SKM-1 (cell line): ENCODE results near the gene BBC3.
"Not testable (repeated sequence)": the region's sequence is repeated elsewhere in the genome, so short reads cannot be mapped to it uniquely, and the experiment has no call there.

ENCODE experiments used
- DNase-seq: peaks from one replicate; lab custom pipeline; 2025; ENCODE audit not compliant: unreplicated experiment; lab: John Stamatoyannopoulos, UW

Gene BBC3

DNA sequence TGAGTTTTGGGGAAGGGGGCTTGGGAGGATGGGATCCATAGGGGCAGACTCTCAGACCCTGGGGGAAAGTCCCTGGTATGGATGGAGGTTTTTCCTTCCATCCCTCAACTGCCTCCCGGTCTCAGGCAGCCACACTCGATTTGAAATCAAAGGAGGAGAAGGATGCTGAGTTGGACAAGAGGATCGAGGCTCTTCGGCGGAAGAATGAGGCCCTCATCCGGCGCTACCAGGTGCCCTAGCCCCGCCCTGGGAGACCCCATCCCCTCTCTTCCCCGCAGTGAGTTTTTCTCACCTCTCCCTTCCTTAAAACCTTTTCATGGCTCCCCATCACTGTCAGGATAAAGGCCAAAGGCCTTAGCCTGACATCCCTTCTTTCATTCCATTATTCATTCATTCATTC lies 27.4 kb upstream of the BBC3 start:
- DNase-seq = no peak

DNA sequence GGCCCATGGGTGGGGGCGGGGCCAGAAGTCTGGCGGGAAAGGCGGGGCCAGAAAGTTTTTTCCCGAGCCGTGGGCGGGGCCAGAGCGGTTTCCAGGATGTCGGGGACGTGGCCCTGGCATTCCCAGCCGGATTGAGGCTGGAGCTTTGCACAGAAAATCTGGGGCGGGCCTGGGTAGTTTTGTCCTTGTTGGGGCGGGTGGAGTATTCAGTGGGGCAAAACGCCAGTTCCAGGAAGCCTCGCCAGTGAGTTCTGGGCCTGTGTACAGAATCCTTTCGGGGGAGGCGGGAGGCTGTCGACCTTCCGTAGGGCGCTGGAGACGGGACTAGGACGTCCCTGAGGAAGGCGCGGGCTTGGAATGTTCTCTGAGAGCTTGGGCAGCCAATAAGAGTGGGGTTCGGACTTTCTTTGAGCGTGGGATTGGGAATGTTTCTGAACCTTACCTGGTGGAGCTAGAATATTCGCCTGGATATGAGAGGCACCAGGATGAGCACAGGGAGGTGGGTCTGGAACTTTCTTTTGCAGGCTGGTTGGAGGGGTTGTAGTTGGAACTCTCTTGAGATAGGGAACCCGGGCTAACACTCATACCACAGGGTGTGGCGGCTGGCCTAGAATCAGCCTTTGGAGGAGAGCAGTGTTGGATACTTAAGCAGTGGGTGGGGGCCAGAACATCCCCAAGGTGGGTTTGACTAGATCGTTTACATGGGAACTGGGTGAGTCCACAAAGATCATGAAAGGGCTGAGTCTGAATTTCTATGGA lies 26.6 kb upstream of the BBC3 start:
- DNase-seq = no peak

DNA sequence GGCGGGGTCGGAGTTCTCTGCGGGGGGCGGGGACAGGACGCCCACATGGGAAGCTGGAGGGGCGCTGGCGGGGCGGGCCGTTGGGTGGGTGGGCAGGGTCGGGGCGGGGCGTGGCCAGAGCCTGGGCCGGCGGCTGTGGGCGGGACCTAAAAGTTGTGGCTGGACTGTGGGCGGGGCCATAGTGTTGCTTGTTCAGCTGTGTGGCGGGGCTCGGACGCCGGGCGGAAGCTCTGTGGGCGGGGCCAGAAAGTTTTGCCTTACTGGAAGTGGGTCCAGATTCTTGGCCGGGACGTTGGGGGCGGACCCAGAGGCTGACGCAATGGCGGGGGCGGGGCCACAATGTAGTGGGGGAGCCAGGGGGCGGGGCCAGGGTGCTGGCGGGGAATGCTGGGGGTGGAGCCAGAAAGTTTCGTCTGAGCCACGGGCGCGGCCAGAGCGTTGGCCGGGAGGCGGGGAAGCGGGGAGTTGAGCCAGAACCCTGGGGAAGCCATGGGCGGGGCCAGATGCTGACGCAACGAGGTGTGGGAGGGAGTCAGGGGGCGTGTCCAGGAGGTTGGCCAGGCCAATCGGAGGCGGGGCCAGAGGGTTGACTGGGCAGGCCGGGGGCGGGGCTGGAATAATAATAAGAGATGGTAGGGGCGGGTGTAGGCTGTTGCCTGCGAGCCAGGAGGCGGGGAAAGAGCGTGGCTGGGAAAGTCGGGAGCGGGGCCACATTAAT lies 25.9 kb upstream of the BBC3 start:
- peak; percentile 94 for DNase-seq

DNA sequence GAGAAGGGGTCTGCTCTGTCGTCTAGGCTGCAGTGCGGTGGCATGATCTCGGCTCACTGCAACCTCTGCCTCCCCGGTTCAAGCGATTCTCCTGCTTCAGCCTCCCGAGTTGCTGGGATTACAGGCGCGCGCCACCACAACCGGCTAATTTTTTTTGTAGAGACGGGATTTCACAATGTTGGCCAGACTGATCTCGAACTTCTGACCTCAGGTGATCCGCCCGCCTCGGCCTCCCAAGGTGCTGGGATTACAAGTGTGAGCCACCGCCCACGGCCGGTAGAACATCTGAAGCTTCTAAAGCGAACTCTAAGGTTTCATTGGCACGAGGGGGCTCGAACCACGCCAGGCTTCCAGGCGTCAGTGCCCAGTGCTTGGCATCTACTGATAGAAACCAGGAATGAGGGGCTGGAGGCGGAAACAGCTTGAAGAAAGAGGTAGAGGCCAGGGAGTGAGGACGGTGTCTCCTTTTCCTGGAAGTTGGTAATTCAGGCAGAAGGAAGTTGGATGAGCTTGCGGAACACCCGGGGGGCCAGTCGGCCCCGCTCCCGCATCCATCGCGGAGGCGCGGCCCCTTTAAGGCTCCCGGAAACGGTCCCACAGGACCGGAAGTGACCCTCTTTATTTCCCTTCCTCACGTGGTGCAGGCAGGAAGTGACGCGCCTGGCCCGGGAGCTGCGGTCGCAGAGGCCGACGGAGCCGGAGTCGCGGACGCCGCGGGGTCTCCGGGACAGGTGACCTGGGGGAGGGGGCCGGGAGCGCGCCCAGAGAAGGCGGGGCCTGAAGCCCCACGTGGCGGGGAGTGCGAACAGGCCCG lies 25.1 kb upstream of the BBC3 start, which contains the start of gene CCDC9:
Gene CCDC9, plus strand, starts transcription at position 647 of the 814 bp plus-strand sequence. CDS start 1,876 bp downstream, outside the sequence.
- DNase-seq = peak; percentile 75

DNA sequence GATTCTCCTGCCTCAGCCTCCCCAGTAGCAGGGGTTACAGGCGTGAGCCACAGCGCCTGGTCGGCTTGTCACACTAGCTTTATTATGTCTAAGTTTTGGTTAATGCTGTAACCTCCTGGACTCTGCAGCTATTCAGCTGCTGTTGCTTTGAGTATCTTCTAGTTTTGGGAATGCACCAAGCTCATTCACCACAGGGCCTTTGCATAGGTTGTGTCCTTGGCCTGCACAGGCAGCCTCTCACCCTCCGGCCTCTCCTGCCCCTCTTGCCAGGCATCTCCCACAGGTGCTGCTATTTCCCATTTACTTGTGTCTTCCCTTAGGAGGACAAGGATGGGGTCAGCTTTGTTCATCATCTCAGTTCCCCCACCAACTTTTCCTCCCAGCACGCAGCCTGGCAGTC lies 23.0 kb upstream of the BBC3 start:
- DNase-seq = no peak

DNA sequence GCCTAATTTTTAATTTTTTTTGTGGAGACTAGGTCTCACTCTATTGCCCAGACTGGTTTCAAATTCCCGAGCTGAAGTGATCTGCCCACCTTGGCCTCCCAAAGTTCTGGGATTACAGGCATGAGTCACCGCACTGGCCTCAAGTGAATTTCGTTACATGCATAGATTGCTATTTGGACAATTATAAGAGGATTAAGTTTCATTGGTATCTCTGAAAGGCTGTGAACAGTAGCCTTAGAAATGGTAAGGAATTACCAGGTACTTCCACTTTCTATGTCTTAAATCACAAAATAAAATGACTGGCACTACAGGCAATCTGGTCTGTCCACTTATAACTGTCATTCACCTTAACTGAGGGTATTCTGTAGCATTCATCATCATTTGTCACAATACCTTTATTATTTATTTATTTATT lies 22.5 kb upstream of the BBC3 start:
- no peak for DNase-seq

DNA sequence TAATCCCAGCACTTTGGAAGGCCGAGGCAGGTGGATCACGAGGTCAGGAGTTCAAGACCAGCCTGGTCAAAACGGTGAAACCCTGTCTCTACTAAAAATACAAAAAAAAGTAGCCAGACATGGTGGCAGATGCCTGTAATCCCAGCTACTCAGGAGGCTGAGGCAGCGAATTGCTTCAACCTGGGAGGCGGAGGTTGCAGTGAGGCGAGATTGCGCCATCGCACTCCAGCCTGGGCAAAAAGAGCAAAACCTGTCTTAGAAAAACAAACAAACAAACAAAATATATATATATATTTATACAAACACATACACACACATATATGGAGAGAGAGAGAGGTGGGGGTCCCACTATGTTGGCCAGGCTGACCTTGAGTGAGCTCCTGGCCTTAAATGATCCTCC lies 22.0 kb upstream of the BBC3 start:
- not testable (repeated sequence) for DNase-seq

DNA sequence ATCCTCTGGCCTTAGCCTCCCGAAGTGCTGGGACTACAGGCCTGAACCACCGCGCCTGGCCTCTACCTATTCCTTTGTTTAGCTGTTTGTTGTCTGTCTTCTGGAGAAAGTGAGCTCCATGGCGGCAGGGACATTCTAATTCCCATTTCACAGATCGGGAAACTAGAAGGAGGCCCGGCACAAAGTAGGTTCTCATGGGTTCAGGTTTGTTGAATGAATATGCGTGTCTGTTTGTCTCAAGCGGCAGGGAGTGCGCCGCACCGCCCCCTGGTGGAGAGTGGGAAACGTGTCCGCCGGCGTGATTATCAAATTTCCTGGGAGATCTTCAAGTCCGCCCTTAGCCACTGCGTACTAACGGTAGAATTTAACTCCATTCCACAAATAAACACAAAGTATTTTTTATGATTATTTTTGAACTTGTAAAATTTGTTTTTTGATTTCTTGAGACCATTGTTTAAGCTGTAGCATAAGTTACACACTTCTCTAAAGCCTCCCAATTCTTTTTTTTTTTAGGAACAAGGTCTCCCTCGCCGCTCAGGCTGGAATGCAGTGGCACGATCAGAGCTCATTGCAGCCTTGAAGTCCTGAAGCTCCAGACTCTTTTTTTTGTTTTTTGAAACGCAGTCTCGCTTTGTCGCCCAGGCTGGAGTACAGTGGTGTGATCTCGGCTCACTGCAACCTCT lies 16.4 kb upstream of the BBC3 start:
- DNase-seq = peak; percentile 27

DNA sequence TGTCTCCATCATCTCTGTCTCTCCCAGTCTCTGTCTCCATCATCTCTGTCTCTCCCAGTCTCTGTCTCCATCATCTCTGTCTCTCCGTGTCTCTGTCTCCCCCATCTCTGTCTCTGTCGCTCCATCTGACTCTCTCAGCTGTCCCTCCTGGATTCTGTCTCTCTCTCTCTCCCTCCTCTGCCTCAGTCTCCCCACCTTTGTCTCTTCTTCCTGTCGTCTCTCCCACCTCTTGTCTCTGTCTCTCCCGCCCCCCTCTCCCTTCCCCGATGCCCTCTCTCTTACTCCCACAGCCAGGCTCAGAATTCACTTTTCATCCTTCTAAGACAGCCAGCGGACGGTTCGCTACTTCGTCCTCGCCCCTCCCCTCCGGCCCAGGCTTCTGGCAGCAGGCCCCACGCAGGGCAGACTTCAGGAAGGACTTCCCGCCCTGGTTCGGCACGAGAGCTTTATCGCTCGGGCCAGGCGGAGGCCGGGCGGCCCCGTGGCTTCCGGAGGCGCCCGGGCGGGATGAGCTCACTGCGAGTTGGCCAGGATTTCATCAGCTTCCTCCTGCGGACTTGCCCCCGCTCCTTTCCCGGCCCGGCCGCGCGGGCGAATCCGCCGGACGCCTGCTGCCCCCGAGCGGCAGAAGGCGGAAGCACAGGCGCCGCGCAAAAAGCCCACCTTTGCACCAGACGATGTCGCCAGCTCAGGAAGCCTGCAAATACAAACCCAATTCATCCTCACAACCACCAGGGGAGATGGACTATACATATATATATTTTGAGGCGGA lies 13.0 kb upstream of the BBC3 start:
- DNase-seq = peak; percentile 57

DNA sequence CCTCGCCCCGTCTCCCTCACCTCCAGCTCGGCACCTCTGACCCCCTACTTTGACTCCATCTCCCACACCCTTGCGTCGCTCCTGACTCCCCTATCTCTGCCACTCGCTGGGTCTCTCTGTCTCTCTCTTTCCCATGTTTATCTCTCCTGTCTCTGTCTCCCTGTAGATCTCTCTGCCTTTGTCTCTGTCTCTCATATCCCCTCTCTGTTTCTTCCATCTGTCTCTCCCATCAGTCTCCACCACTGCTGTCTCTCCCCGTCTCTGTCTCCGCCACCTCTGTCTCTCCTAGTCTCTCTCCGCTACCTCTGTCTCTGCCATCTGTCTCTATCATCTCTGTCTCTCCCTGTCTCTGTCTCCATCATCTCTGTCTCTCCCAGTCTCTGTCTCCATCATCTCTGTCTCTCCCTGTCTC lies 12.4 kb upstream of the BBC3 start:
- DNase-seq = no peak

DNA sequence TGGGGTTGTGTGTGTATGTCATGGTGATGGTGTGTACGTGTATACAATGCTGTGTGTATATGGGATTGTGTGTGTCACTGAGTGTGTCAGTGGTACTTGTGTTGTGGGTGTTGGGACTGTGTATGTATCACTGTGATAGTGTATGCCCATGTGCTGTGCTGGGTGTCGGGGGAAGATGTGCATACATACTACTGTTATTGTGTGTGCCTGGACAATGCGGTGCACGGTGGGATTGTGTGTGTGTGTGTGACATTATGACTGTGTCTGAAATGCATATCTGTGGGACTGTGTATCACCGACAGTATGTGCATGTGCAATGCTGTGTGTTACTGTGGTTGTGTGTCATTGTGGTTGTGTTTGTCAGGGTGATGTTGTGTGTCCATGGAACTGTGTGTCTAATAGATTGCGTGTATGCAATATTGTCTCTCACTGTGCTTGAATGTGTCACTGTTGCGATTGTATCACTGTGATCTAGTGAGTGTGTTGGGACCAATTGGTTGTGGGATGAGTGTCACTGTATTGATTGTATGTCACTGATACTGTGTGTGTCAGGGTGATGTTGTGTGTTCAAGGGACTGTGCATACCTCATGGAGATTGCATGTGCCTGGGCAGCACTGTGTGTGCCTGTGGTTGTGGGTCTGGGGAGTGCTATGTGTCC lies 11.0 kb upstream of the BBC3 start:
- no peak for DNase-seq

DNA sequence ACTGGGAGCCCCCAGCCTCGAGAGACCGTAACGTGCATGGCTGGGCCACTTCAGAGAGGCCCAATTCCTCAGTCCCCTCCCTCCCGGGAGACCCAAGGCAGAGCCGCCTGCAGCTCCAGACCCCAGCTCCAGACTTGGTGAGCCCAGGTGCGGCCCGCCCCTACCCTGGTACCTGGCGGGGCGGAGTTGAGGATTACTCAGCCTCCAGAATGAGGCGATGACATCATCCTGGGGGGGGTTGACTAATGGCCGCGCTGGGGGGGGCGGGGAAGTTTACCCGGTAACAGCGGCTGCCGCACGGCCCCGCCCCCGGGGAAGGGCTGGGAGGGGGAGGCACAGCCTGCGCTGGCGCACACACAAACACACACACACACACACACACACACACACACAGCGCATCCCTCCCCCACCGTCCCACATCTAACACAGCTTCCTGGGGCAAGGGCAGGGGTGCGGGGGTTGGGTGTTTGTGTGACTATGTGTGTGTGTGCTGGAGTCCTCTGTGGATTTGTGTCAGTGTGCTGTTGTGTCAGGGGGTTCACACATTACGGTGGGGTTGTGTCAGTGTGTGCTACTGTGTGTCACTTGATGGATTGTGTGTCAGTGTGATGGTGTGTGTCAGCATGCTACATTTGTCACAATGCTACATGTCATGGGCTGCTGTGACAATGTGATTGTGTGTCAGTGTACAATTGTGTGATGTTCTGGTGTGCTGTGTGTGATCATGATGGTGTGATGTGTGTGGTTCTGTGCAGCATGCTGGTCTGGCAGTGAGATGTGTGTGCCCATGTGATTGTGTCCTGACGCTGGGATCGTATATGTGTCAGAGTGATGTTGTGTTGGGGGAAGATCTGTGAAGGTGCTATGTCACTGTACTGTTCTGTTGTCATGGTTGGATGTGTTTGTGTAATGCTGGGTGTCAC lies 10.3 kb upstream of the BBC3 start:
- no peak for DNase-seq

DNA sequence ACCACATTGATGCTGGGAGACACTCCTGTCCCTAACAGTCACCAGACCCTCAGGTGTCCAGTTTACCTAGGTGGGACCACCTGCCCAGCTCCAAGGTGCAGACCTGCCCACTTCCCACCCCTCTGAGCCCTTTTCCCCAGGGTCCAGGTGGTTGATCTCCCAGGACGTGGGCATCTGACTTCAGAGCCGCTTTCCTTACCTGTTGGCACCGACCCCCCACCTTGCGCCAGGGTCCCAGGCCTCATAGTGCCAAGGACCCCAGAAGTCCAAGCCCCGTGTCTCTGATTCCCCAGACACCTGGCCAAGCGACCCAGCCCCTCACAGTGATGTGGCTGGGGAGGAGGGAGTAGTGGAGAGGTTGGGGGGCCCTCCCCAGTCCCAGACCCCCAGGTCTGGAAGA lies 9.6 kb upstream of the BBC3 start:
- DNase-seq = no peak

DNA sequence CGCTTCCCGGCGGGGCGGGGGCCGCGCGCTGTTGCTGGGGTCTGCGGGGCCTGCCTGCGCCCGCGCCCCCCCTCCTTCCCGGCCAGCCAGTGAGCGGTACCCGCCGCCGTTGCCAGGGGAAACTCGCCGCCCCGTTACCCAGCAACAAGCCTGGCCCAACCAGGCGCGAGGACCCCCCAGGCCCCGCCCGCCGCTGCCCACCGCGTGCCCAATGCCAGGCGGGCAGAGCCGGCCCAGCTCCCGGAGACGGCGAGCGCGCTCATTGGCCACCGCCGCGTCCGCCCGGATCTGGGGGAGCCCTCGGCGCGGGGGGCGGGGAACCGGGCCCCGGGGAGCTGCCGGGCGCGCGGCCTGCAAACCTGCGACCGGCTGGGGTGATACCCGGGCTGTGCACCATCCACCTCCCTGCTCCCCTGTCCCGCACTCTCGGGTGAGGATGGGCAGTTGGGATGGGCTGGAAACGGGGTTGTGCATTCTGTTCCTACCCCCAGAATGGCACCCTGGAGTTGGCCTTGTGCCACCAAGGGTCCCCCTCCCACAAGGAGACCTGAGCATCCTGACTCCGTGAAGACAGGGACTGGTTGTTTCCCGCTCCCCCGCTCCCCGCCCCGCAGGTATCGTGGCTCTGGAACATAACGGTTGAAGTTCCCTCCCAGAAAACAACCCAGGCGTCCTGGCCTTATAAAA lies 8.8 kb upstream of the BBC3 start:
- no peak for DNase-seq

DNA sequence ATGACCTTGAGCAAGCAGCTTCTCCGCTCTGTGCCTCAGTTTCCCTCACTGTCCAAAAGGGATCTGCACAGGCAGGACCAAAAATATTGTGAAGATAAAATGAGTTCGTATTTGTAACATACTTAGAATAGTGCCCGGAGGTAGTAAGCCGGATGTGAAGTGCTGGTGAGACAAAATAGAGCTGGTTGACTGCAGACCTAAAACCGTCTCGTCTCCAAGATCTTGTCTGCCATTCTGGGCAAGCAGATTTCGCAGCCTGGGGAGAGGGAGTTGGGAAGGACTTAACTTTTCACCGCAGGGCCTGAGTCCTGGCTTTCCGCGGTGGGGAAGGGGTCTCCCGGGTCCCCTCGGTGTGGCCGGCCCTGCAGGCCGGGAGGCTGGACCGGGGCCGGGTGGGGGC lies 8.2 kb upstream of the BBC3 start:
- DNase-seq = no peak

DNA sequence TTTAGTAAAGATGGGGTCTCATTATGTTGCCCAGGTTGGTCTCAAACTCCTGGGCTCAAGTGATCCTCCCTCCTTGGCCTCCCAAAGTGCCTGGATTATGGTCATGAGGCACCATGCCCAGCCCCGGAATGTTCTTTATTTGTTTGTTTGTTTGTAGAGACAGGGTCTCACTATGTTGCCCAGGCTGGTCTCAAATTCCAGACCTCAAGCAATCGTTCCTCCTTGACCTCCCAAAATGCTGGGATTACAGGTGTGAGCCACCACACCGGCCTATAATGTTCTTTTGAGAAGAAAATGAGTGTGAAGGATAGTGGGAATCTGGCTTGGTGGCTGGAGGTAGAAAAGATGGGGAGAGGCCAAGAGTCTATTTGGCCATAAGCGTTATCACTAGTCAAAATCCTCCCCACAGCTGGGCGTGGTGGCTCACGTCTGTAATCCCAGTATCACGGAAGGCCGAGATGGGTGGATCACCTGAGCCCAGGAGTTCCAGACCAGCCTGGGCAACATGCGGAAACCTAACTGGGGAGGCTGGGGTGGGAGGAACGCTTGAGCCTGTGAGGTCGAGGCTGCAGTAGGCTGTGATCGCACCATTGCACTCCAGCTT lies 5.2 kb upstream of the BBC3 start:
- no peak for DNase-seq

DNA sequence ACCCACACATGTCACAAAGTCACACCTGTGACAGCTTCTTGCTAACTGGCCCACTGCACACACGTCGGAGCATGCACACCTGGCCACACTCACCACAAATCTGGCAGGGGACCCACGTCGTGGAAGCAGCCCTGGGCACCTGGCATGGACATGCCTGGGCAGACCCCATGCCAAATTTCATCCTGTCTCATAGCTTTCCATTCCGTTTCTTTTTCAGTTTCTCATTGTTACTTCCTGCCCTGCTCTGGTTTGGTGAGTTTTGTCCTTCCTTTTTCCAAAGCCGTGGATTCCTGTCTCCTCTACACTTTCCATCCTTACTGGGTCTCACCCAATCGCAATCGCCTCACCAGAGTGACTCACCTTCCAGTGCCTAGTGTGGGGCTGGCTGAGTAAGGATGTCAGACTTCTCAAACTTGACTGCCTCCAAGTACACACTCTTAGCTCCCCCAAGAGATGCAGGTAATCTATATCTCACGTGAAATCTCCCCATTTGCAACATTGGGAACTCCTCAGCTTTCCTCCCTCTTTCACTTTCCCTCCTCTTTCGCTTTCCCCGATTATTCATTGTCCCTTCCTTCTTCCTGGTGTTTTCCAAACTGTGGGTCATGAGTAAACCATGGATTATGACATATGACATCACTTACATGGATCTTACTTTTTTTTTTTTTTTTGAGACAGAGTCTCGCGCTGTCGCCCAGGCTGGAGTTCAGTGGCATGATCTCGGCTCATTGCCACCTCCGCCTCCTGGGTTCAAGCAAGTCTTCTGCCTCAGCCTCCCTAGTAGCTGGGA lies 1.6 kb upstream of the BBC3 start:
- no peak for DNase-seq
